Nasal cavity respiratory epithelium epithelial cell of viscerocranial mucosa (primary cell): ENCODE results near the gene BAAT. TPM values are rescaled to one million over a fixed set of nuclear protein-coding genes. Genes with fewer than 3 reads are reported as not detected.

Experiments
- total RNA-seq: library from RNA; depleted of rRNA; stranded (reverse); fragments of >200 nt; gene quantifications from 2 replicates; pipeline ENCODE4 v1.2.3, GENCODE V29; 2014

BAAT gene
- under 0.01 and 0.07 TPM in 2 replicates for total RNA-seq

GRCh38 chr9:101384873-101385536 is at the start of gene BAAT:
Gene BAAT, minus strand, starts transcription at chr9:101385006. Its CDS starts 13,602 bp downstream, at chr9:101371404.

GRCh38 chr9:101398068-101398929 is 13.5 kb upstream of the BAAT start, which contains the start of the genes MRPL50 and ZNF189:
Gene MRPL50, minus strand, starts transcription at chr9:101398618. Its CDS starts 26 bp downstream, at chr9:101398592.
Gene ZNF189, plus strand, starts transcription at chr9:101398851. Its CDS starts 306 bp downstream, at chr9:101399157.

Other genes starting within 250 kb of the BAAT start
- 16.7 and 17.2 TPM in 2 replicates for gene MRPL50, start 13.6 kb upstream of the BAAT start, total RNA-seq
- gene ZNF189, start 13.8 kb upstream of the BAAT start, total RNA-seq = 11.3 and 21.6 TPM in 2 replicates
- not detected in 2 replicates for gene ALDOB, start 50.8 kb upstream of the BAAT start, total RNA-seq
- gene RNF20, start 148.8 kb upstream of the BAAT start, total RNA-seq = 54.0 and 57.8 TPM in 2 replicates
- not detected in 2 replicates for gene PPP3R2, start 210.0 kb upstream of the BAAT start, total RNA-seq